Measurements from ENCODE around the gene SSU72. TPM values are rescaled to one million over a fixed set of nuclear protein-coding genes. Genes with fewer than 3 reads are reported as not detected.

Gene SSU72
- total and polyA plus RNA-seq, 4 donors: 35.4 to 57.4 (median 44.3) TPM

- TF ChIP-seq CTCF (IDR thresholded peaks at IDR 0.05; ENCODE audit: low read depth, low read length, missing input control): no peak
- TF ChIP-seq RXRA (IDR thresholded peaks at IDR 0.05): no peak
- no peak for TF ChIP-seq HNF4A (conservative IDR thresholded peaks at IDR 0.05)
- TF ChIP-seq HNF4G (IDR thresholded peaks at IDR 0.05): no peak
- no peak for TF ChIP-seq TAF1 (conservative IDR thresholded peaks at IDR 0.05)
- no peak for TF ChIP-seq FOXA2 (IDR thresholded peaks at IDR 0.05)
- TF ChIP-seq JUND (IDR thresholded peaks at IDR 0.05): no peak
- no peak for TF ChIP-seq MAX (IDR thresholded peaks at IDR 0.05)
- TF ChIP-seq RAD21 (IDR thresholded peaks at IDR 0.05): no peak
- TF ChIP-seq YY1 (IDR thresholded peaks at IDR 0.05): no peak
- TF ChIP-seq GABPA (IDR thresholded peaks at IDR 0.05 in 1 of 2, conservative IDR thresholded peaks at IDR 0.05 in 1 of 2): no peak
Observed at GRCh38 chr1:1610796-1611195, 36.1 kb upstream of the SSU72 start (continued).

- Histone ChIP-seq H3K27me3 (ENCODE audit: control insufficient read depth in 4 of 4, insufficient read depth in 4 of 4, low read length in 3 of 4) (no peaks in the 10 kb centered on the region), H3K36me3 (ENCODE audit: control insufficient read depth in 4 of 4, insufficient read depth in 3 of 4, low read depth in 1 of 4, low read length in 3 of 4) (no peaks in the 10 kb centered on the region), H3K9me3 (ENCODE audit: control insufficient read depth in 4 of 4, low read length in 3 of 4) (no peaks in the 10 kb centered on the region), H3K4me1 (ENCODE audit: control insufficient read depth in 4 of 4, insufficient read depth in 4 of 4, low read length in 3 of 4) (peaks cover 3 to 30% (median 25%) of the 10 kb centered on the region in 4 donors), H3K27ac (ENCODE audit: low read depth in 1 of 2, low read length in 2 of 2) (no peak overlapping the region), H3K9ac (ENCODE audit: low read depth in 1 of 2, low read length in 2 of 2) (no peak overlapping the region), H3K4me3 (ENCODE audit: low read depth in 1 of 3, low read length in 3 of 3) (no peak overlapping the region)
- TF ChIP-seq JUND (IDR thresholded peaks at IDR 0.05) (no peak), GABPA (IDR thresholded peaks at IDR 0.05 in 1 of 2, conservative IDR thresholded peaks at IDR 0.05 in 1 of 2) (no peak), MAX (IDR thresholded peaks at IDR 0.05) (no peak), HNF4G (IDR thresholded peaks at IDR 0.05) (no peak), TAF1 (conservative IDR thresholded peaks at IDR 0.05) (no peak), HNF4A (conservative IDR thresholded peaks at IDR 0.05) (no peak), FOXA1 (IDR thresholded peaks at IDR 0.05) (no peak), CTCF (IDR thresholded peaks at IDR 0.05; ENCODE audit: low read depth, low read length, missing input control) (no peak), RAD21 (IDR thresholded peaks at IDR 0.05) (no peak), YY1 (IDR thresholded peaks at IDR 0.05) (no peak), ATF3 (IDR thresholded peaks at IDR 0.05) (no peak), NR2F2 (IDR thresholded peaks at IDR 0.05) (no peak), EGR1 (IDR thresholded peaks at IDR 0.05; ENCODE audit: low read depth in 2 of 2) (no peak)
- TF ChIP-seq, protein P1, sequence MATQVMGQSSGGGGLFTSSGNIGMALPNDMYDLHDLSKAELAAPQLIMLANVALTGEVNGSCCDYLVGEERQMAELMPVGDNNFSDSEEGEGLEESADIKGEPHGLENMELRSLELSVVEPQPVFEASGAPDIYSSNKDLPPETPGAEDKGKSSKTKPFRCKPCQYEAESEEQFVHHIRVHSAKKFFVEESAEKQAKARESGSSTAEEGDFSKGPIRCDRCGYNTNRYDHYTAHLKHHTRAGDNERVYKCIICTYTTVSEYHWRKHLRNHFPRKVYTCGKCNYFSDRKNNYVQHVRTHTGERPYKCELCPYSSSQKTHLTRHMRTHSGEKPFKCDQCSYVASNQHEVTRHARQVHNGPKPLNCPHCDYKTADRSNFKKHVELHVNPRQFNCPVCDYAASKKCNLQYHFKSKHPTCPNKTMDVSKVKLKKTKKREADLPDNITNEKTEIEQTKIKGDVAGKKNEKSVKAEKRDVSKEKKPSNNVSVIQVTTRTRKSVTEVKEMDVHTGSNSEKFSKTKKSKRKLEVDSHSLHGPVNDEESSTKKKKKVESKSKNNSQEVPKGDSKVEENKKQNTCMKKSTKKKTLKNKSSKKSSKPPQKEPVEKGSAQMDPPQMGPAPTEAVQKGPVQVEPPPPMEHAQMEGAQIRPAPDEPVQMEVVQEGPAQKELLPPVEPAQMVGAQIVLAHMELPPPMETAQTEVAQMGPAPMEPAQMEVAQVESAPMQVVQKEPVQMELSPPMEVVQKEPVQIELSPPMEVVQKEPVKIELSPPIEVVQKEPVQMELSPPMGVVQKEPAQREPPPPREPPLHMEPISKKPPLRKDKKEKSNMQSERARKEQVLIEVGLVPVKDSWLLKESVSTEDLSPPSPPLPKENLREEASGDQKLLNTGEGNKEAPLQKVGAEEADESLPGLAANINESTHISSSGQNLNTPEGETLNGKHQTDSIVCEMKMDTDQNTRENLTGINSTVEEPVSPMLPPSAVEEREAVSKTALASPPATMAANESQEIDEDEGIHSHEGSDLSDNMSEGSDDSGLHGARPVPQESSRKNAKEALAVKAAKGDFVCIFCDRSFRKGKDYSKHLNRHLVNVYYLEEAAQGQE (IDR thresholded peaks at IDR 0.05): no peak
- TF ChIP-seq, protein P2, sequence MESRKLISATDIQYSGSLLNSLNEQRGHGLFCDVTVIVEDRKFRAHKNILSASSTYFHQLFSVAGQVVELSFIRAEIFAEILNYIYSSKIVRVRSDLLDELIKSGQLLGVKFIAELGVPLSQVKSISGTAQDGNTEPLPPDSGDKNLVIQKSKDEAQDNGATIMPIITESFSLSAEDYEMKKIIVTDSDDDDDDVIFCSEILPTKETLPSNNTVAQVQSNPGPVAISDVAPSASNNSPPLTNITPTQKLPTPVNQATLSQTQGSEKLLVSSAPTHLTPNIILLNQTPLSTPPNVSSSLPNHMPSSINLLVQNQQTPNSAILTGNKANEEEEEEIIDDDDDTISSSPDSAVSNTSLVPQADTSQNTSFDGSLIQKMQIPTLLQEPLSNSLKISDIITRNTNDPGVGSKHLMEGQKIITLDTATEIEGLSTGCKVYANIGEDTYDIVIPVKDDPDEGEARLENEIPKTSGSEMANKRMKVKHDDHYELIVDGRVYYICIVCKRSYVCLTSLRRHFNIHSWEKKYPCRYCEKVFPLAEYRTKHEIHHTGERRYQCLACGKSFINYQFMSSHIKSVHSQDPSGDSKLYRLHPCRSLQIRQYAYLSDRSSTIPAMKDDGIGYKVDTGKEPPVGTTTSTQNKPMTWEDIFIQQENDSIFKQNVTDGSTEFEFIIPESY (IDR thresholded peaks at IDR 0.05): no peak
- WGBS: 79% methylated on average over 12 of the region's 12 CpGs
- no peak for DNase-seq (ENCODE audit: low spot score)
Observed at GRCh38 chr1:1609822-1610485, 35.3 kb upstream of the SSU72 start.

Data from liver (tissue), 9 donors.